HL-60 (cell line): ENCODE measurements around the gene TAS2R16.

Source experiments
- DNase-seq, 2 experiments: peaks; one replicate each; pipeline ENCODE4 v3.0.0-alpha.2; 2010 to 2020; ENCODE audit warnings: low read depth in 1 of 2, low spot score in 1 of 2
- H3K27ac ChIP-seq: fragments of 250-450 bp; sonication (Bioruptor Pico); replicated peaks from 2 replicates; pipeline ENCODE4 v1.5.1; 2020; ENCODE audit warnings: mild to moderate bottlenecking, moderate library complexity
- H3K27me3 ChIP-seq: fragments of 250-450 bp; sonication (Bioruptor Pico); 2 replicates; pipeline ENCODE4 v1.5.1; 2021; ENCODE audit warnings: mild to moderate bottlenecking, moderate library complexity; ENCODE audit not compliant: insufficient read depth, poor library complexity, severe bottlenecking
- H3K4me3 ChIP-seq: replicated peaks from 2 replicates; pipeline ENCODE4 v1.5.1; 2011; ENCODE audit warnings: mild to moderate bottlenecking, control low read depth, low read length; ENCODE audit not compliant: insufficient read depth
- CTCF ChIP-seq: IDR thresholded peaks from one replicate; pipeline ENCODE4 v1.5.1; 2011; ENCODE audit warnings: low read length, control low read depth, inconsistent platforms; ENCODE audit not compliant: insufficient read depth
- GABPA ChIP-seq: IDR thresholded peaks from 2 replicates; pipeline ENCODE4 v1.6.1; 2012; ENCODE audit warnings: low read depth
- POLR2AphosphoS5 ChIP-seq: IDR thresholded peaks from 2 replicates; pipeline ENCODE4 v1.6.1; 2012; ENCODE audit warnings: low read depth
- REST ChIP-seq: IDR thresholded peaks from 2 replicates; pipeline ENCODE4 v1.6.1; 2012; ENCODE audit warnings: low read depth; ENCODE audit not compliant: insufficient replicate concordance
- SPI1 ChIP-seq: IDR thresholded peaks from 2 replicates; pipeline ENCODE4 v1.6.1; 2012; ENCODE audit warnings: low read depth, mild to moderate bottlenecking, borderline replicate concordance

TAS2R16 gene

GRCh38 chr7:123039269-123039668, 43.8 kb upstream of the TAS2R16 start:
- no peak for DNase-seq
- Histone ChIP-seq H3K27me3 (no peaks in the 10 kb centered on the region), H3K27ac (no peak overlapping the region), H3K4me3 (no peak overlapping the region)
- no peak for TF ChIP-seq CTCF

GRCh38 chr7:123034106-123034505, 38.6 kb upstream of the TAS2R16 start:
- TF ChIP-seq SPI1 (no peak), POLR2AphosphoS5 (no peak), GABPA (no peak), REST (no peak), CTCF (no peak)
- Histone ChIP-seq H3K27me3 (no peaks in the 10 kb centered on the region), H3K27ac (no peak overlapping the region), H3K4me3 (no peak overlapping the region)
- no peak for DNase-seq

- TF ChIP-seq CTCF = no peak
- no peak for TF ChIP-seq SPI1
- TF ChIP-seq GABPA = no peak
- no peak for TF ChIP-seq POLR2AphosphoS5
- no peaks in the 10 kb centered on the region for H3K27me3 ChIP-seq
- DNase-seq = no peak
- H3K4me3 ChIP-seq = no peak overlapping the region
- H3K27ac ChIP-seq = no peak overlapping the region
These were observed 35.1 kb upstream of the TAS2R16 start for GRCh38 chr7:123030631-123031030.

- no peak overlapping the region for H3K4me3 ChIP-seq
- no peak for DNase-seq
- H3K27ac ChIP-seq = no peak overlapping the region
- TF ChIP-seq REST (no peak), CTCF (no peak), SPI1 (no peak), GABPA (no peak), POLR2AphosphoS5 (no peak)
- H3K27me3 ChIP-seq = no peaks in the 10 kb centered on the region
These were observed 32.8 kb upstream of the TAS2R16 start for GRCh38 chr7:123028339-123028738.
